ENCODE results near the gene DIPK2A. TPM values are rescaled to one million over a fixed set of nuclear protein-coding genes. Genes with fewer than 3 reads are reported as not detected.

Gene DIPK2A
- total RNA-seq, 2 donors from 2014 or later: 40.5 to 42.5 TPM

DNA sequence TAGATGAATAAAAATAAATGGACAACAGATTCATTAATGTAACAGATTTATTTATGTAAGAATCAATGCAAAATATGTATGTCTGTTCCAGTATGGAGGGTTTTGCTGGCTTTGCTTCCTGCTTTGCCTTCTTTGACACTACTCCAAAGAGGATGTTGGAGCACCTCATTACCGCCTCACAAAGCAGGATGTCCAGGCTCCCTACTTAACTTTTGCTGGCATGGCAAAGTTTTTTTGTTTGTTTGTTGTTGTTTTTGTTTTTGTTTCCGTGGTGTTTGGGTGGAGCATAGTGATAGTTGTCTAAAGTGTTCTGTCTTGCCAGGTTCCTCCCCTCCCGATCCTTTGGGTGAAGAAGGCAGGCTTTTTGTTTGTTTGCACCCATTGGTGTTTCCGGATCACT lies 38.7 kb downstream of the DIPK2A start:
- H3K4me1 ChIP-seq (ENCODE audit: control insufficient read depth, insufficient read depth, low read length): no peaks in the 10 kb centered on the region
- H3K27ac ChIP-seq (ENCODE audit: low read depth, low read length): no peak overlapping the region
- H3K4me3 ChIP-seq (ENCODE audit: low read length): no peak overlapping the region
- Mint-ChIP-seq H3K9me3 (no peaks in the 10 kb centered on the region), H3K4me1 (no peaks in the 10 kb centered on the region), H3K4me3 (no peak overlapping the region), H3K36me3 (ENCODE audit: low read depth) (no peaks in the 10 kb centered on the region), H3K27ac (no peak overlapping the region), H3K27me3 (ENCODE audit: insufficient read depth) (no peaks in the 10 kb centered on the region)
- DNase-seq: no peak
- H3K9me3 ChIP-seq (ENCODE audit: control insufficient read depth, low read length): no peaks in the 10 kb centered on the region
- no peaks in the 10 kb centered on the region for H3K27me3 ChIP-seq (ENCODE audit: control insufficient read depth, insufficient read depth, low read length, poor library complexity, severe bottlenecking)
- TF ChIP-seq, protein P1, sequence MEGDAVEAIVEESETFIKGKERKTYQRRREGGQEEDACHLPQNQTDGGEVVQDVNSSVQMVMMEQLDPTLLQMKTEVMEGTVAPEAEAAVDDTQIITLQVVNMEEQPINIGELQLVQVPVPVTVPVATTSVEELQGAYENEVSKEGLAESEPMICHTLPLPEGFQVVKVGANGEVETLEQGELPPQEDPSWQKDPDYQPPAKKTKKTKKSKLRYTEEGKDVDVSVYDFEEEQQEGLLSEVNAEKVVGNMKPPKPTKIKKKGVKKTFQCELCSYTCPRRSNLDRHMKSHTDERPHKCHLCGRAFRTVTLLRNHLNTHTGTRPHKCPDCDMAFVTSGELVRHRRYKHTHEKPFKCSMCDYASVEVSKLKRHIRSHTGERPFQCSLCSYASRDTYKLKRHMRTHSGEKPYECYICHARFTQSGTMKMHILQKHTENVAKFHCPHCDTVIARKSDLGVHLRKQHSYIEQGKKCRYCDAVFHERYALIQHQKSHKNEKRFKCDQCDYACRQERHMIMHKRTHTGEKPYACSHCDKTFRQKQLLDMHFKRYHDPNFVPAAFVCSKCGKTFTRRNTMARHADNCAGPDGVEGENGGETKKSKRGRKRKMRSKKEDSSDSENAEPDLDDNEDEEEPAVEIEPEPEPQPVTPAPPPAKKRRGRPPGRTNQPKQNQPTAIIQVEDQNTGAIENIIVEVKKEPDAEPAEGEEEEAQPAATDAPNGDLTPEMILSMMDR (conservative IDR thresholded peaks at IDR 0.05): no peak
- WGBS, 2 experiments (ENCODE audit: insufficient coverage in 1 of 2, insufficient read length in 1 of 2): 90% methylated on average over 4 of the region's 4 CpGs; no CpG with 5 or more reads in 1 of the 2 experiments
- no peak overlapping the region for H3K9ac ChIP-seq (ENCODE audit: extremely low read depth, low read length, poor library complexity, severe bottlenecking)
- H3K36me3 ChIP-seq (ENCODE audit: control insufficient read depth, insufficient read depth, low read length): no peaks in the 10 kb centered on the region

DNA sequence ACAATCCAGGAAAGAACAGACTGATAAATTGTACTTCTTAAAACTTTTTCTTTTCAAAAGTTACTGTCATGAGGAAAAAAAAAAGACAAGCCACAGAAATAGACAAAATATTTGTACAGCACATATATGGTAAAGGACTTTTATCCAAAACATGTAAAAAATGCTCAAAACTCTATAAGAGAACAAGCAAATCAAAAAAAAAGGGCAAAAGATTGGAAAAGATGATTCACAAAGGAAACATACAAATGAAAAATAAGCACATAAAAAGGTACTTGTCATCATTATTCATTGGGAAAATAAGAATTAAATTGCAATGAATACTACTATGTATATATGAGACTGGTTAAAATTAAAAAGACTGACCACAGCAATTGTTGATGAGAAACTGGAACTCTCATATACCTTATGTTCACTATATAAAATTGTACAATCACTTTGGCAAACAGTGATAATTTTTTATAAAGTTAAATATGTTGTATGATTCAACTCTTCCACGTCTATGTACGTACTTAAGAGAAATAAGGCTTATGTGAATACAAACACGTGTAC lies 39.7 kb downstream of the DIPK2A start:
- Histone ChIP-seq H3K4me3 (ENCODE audit: low read length) (no peak overlapping the region), H3K36me3 (ENCODE audit: control insufficient read depth, insufficient read depth, low read length) (no peaks in the 10 kb centered on the region), H3K9me3 (ENCODE audit: control insufficient read depth, low read length) (no peaks in the 10 kb centered on the region), H3K27me3 (ENCODE audit: control insufficient read depth, insufficient read depth, low read length, poor library complexity, severe bottlenecking) (no peaks in the 10 kb centered on the region), H3K9ac (ENCODE audit: extremely low read depth, low read length, poor library complexity, severe bottlenecking) (no peak overlapping the region), H3K4me1 (ENCODE audit: control insufficient read depth, insufficient read depth, low read length) (no peaks in the 10 kb centered on the region), H3K27ac (ENCODE audit: low read depth, low read length) (no peak overlapping the region)
- H3K27ac Mint-ChIP-seq: no peak overlapping the region
- H3K4me1 Mint-ChIP-seq: no peaks in the 10 kb centered on the region
- no peaks in the 10 kb centered on the region for H3K27me3 Mint-ChIP-seq (ENCODE audit: insufficient read depth)
- H3K36me3 Mint-ChIP-seq (ENCODE audit: low read depth): no peaks in the 10 kb centered on the region
- TF ChIP-seq, protein P1 (conservative IDR thresholded peaks at IDR 0.05): no peak
- H3K9me3 Mint-ChIP-seq: no peaks in the 10 kb centered on the region
- no peak overlapping the region for H3K4me3 Mint-ChIP-seq
- WGBS, 2 experiments (ENCODE audit: insufficient coverage in 1 of 2, insufficient read length in 1 of 2): 87% methylated on average over 3 of the region's 3 CpGs; no CpG with 5 or more reads in 1 of the 2 experiments
- DNase-seq: no peak

DNA sequence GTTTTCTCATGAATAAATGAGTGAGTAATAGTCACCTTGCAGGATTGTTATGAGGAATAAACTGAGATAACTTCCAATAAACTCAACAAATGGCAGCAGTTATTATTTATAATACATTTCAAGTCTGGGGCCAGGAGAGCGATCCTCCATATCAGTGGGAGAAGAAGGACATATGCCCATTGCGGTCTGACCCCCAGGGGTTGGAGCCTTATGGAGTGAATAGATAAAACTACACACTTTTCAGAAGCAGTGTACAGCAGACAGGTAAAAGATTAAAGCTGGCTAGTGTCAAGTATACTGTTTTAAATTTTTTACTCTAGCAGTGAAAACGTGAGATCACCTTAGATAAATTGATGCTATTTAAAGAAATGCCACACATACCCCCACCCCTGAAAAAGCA lies 43.5 kb downstream of the DIPK2A start:
- Histone ChIP-seq H3K4me1 (ENCODE audit: control insufficient read depth, insufficient read depth, low read length) (no peaks in the 10 kb centered on the region), H3K27me3 (ENCODE audit: control insufficient read depth, insufficient read depth, low read length, poor library complexity, severe bottlenecking) (no peaks in the 10 kb centered on the region), H3K27ac (ENCODE audit: low read depth, low read length) (no peak overlapping the region), H3K36me3 (ENCODE audit: control insufficient read depth, insufficient read depth, low read length) (no peaks in the 10 kb centered on the region), H3K9ac (ENCODE audit: extremely low read depth, low read length, poor library complexity, severe bottlenecking) (no peak overlapping the region), H3K9me3 (ENCODE audit: control insufficient read depth, low read length) (no peaks in the 10 kb centered on the region), H3K4me3 (ENCODE audit: low read length) (no peak overlapping the region)
- no peak for DNase-seq
- Mint-ChIP-seq H3K36me3 (ENCODE audit: low read depth) (no peaks in the 10 kb centered on the region), H3K27me3 (ENCODE audit: insufficient read depth) (no peaks in the 10 kb centered on the region), H3K4me1 (no peaks in the 10 kb centered on the region), H3K4me3 (no peak overlapping the region), H3K9me3 (no peaks in the 10 kb centered on the region), H3K27ac (no peak overlapping the region)
- WGBS, 2 experiments (ENCODE audit: insufficient coverage in 1 of 2, insufficient read length in 1 of 2): 98 to 100% methylated on average over 2 to 3 of the region's 3 CpGs
- TF ChIP-seq, protein P1 (conservative IDR thresholded peaks at IDR 0.05): no peak
